ENCODE results near the gene GNA12. TPM values are rescaled to one million over a fixed set of nuclear protein-coding genes. Genes with fewer than 3 reads are reported as not detected.

The GNA12 gene, protein sequence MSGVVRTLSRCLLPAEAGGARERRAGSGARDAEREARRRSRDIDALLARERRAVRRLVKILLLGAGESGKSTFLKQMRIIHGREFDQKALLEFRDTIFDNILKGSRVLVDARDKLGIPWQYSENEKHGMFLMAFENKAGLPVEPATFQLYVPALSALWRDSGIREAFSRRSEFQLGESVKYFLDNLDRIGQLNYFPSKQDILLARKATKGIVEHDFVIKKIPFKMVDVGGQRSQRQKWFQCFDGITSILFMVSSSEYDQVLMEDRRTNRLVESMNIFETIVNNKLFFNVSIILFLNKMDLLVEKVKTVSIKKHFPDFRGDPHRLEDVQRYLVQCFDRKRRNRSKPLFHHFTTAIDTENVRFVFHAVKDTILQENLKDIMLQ
- total RNA-seq, result 48.5 TPM

DNA sequence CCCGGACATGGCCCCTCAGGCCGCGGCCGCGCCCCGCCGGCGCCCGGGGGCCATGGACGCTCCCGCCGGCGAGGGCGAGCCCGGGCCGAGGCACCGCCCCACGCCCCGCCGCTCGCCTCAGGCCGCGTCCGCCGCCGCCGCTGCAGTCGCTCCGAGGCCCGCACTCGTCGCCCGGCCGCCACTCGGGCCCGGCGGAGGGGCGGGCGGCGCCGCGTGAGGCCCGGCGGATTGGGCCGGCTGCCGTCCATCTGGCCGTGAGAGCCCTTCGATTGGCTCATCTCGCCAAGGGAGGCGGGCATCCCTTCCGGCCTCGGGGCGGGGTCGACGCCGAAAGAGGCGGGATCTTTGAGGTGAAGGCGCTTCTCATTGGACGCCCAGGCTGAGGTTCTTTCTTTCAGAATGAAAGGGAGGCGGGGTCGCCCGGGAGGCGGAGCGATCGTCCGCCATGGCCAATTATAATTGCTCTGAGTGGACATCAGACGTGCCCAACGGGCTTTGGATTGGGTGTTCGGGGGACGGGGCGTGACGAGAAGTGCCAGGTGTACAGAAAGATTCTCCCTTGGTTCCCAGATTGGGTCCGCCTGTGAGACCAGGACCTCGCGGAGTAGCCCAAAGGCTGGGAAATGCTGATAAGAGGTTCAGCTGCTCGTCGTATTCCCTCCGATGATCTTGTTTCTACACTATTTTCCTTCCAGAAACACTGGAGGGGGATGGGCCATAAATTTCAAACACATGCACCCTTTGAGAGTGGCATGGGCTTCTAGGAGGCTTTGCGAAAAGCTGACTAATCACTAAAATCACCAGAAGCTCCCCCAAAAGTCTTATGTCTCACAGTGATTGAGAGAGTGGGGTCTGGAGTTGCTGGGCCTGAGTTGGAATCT lies at the start of gene GNA12:
Gene GNA12, minus strand, starts transcription at position 156 of the 881 bp plus-strand sequence. Its CDS starts 147 bp downstream, at position 9.
- peak; percentile 99 for DNase-seq (ENCODE audit: low spot score)

DNA sequence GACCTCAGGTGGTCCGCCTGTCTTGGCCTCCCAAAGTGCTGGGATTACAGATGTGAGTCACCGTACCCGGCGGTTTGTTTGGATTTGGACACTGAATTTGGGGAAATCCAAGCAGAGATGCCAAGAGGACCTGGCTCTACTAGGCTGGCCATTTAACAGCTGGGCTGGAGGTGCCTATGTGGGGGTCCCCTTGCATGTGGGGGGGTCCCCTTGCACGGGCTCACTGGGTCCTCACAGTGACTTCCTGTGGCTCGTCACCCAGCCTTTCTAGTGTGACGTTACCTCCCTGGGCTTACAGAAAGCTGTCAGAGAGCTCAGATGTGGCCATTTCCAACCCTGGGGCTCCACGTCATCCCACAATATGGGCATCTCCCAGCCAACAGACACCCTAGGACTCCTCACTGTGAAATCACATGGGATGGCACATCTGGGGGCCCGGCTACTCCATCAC lies 49.3 kb upstream of the GNA12 start:
- DNase-seq (ENCODE audit: low spot score), result no peak

DNA sequence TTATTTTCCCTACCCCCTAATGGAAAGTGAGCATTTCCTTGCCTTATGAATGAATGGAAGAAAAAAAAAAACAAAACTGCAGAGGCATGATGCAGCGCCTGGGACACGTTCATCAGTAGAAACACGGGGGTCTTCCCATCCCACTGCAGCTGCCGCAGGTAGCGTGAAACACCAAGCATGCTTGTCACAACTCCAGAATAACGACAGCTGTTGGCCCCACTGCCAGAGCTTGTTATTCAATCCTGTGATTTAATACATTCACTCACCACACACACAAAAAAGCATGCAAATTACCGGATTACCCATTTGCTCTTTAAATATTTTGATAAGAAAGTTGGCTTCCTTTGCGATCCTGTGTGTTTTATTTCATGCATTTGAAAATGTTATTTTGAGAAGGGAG lies 48.4 kb upstream of the GNA12 start:
- DNase-seq (ENCODE audit: low spot score), result no peak

DNA sequence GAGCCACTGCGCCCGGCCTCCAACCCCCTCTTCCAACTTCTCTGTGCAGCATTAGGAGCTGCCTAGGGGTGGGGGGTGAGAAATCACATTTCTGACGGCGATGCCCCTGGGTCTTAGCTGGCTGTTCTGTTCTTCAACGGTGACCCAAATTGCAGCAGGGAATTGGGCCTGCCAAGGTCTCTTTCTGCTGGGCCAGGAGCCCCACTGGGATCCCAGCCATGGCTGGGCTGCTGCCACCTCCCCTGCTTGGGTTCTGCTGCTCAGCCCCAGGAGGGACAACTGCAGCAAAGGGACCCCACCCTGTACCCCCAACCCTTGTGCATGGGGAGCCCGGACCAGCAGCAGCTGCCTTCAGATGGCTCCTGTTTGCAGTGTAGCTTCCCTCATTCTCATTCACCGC lies 43.7 kb upstream of the GNA12 start:
- no peak for DNase-seq (ENCODE audit: low spot score)

DNA sequence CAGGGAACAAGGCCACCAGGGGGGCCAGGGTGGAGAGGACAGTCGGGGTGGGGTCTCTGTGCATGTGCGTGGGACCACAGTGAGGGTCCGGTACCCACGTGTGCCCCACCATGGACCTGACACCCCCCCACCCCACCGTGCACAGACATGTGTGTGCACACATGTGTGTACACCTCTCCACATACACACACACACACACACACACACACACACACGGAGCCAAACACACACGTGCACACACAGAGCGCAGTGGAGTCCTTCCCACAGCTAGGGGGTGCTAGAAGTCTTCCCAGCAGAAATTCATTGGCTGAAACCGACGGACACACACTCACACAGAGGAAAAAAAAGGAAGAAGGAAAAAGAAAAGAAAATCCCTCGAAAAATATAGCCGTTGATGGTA lies 42.8 kb upstream of the GNA12 start:
- peak; percentile 76 for DNase-seq (ENCODE audit: low spot score)

DNA sequence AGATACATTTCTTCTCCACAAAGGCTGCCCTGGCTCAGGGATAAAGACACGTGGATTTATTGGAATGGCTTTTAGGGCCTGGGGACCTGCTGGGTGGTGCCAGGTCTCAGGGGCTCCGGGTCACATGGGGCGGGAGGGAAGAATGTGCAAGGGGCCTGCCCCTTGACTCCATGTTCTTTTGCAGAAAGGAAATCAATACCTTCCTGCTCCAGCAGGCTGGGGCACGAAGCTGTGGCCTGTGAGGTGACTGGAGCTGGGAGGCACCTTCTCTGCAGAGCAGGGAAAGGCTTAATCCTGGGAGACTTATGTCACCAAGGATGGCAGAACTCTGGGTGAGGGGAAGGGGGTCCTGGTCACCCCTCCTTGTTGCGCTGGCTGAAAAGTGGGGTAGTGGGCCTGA lies 42.3 kb upstream of the GNA12 start:
- DNase-seq (ENCODE audit: low spot score), result no peak

DNA sequence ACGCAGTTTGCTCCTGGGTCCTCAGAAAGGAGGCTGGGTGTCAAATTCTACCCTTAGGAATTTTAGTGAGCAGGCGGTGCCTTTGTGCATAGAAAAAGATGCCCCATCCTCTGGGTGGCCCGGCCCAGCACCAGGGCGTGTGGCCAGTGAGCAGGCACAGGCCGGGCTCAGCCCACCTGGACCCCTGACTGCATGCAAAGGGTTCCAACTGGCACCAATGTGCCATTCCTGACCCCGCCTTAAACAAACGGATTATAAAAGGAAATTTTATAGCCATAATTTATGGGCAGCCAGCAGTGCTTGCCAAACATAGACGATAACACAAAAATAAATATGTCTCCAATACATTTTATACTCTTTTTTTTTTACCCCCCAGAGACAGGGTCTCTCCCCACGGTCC lies 40.1 kb upstream of the GNA12 start:
- no peak for DNase-seq (ENCODE audit: low spot score)

DNA sequence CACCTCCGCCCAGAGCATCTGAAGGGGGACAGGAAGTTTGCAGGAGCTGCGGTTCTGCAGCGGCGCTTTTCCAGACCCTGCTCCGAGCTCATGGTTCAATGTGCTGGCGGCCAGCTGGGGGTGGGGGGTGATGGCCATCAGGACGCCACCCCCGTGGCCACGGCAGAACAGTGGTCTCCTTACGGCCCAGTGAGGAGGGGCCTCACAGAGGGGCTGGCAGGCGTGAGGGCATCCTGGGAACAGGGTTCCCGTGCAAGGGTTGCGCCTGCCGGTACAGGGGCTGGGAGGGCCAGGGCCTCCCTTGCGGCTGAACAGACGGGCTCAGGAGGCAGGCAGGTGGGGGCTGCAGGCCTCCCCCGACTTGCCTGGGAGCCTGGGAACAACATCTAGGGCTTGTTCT lies 39.0 kb upstream of the GNA12 start:
- DNase-seq (ENCODE audit: low spot score), result no peak

DNA sequence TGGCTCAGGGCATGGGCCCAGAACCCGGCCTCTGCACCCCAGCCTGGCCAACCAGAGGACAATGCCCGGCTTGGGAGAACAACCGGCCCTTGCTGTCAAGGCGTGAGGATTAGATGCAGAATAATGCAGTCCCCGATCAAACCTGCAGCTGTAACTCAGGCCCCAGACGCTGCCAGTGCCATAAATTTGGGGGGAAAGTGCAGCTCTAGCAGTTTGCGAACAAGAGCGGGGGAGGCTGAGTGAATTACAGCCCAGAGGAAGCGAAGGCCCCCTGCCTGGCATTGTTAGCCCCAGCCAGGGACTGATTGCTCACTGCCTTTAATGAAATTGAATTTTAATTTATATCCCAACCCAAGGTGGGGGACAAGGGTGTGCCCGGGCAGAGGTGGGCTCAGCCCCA lies 38.0 kb upstream of the GNA12 start:
- no peak for DNase-seq (ENCODE audit: low spot score)

DNA sequence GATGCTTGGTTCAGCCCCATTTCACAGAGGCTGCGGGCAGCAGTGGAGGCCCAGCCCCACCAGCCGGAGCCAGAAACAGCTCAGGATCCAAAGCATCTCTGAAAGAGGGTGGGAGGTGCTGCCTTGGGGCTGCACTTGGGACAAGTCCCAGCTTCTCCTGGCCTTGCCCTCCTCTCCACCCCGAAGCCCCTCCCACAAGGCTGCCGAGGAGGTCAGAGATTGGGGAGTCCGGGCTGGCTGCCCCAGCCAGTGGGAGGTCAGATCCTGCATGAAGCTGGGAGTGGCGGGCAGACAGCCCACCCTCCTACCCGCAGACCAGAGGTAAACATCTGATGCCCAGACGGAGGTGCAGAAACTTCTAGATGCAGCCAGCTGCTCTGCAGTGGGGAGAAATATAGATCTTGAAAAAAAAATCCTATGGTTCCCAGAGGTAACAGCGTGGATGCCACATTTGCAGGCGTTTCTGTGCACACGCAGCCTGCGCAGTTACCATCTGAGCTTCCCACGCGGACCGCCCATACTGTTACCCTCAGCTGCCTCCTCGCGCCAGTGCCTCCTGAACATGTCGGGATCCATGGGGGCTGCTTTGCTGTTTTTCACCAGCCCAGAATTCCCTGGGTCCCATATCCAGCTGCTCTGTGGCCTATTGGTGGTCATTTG lies 36.9 kb upstream of the GNA12 start:
- no peak for DNase-seq (ENCODE audit: low spot score)

DNA sequence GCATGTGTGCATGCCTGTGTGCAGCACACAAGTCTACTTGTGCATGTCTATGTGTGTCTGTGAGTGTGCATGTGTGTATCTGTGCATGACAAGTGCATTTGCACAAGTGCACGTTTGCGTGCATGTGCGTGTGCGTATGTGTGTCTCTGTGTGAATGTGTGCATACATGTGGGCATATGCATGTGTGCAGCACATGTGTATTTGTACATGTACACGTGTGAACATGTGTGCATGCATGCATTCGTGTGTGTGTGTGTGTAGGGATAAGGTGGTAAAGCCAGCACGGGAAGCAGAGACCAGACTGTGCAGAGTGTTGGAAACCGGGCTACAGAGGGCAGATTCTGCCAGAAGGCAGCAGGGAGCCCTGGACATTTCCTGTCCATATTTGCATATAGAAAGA lies 35.9 kb upstream of the GNA12 start:
- no peak for DNase-seq (ENCODE audit: low spot score)

DNA sequence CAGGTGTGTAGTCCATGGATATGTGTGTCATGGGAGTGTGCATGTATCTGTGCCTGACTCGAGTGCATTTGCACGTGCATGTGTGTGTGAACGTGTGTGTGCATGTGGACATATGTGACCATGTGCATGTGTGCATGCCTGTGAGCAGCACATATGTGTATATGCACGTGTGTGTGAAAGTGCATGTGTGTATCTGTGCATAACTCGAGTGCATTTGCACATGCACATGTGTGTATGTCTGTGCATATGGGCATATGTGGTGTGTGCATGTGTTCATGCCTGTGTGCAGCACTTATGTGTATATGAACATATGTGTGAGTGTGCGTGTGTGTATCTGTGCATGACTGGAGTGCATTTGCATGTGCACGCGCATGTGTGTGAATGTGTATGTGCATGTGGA lies 35.2 kb upstream of the GNA12 start:
- DNase-seq (ENCODE audit: low spot score), result no peak

DNA sequence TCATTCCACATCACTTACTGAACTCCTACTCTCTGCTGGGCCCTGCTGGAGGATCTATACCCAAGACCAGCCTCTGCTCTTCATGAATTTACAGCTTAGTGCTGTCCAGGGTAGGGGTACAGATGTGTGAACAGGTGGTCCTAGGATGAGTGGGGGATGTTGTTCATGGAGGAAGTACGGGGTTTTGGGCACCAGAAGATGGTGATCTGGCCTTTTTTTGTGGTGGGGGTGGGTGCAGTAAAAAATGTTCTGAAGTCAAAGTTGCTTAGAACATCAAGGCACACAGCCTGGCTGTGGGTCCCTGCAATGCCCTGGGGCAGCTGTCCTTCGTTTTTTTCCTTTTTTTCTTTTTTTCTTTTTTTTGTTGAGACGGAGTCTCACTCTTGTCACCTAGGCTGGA lies 34.2 kb upstream of the GNA12 start:
- no peak for DNase-seq (ENCODE audit: low spot score)

DNA sequence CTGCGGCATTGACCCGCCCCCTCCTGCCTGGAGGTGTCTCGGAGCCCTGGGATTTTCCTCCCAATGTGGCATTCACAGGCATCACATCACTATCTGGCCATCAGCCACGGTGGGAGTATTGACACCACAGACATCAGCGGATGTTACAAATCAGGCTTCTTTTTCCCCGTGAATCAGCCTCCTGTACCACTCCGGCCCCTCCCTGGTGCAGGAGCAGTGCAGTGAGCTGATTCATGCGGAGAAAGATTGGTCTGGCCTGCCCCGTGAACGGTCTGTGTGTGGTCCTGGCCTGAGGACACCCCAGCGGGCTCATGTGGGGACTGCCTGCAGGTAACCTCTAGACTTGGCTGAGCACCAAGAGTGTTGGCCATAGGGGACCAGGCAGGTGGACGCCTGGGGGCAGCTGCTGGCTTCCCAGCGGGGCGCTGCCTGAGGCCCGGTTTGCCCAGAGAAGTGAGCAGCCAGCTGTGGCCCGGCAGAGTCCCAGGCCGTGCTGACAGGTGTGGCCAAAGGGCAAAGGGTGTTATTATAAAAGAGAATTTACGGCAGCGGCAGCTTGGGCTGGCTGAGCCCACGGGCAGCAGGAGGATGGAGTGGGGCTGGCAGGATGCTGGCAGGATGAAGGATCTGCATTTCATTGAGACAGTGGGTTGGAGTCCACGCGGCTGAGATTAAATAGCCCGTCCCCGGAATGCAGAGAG lies 32.1 kb upstream of the GNA12 start:
- DNase-seq (ENCODE audit: low spot score), result no peak

DNA sequence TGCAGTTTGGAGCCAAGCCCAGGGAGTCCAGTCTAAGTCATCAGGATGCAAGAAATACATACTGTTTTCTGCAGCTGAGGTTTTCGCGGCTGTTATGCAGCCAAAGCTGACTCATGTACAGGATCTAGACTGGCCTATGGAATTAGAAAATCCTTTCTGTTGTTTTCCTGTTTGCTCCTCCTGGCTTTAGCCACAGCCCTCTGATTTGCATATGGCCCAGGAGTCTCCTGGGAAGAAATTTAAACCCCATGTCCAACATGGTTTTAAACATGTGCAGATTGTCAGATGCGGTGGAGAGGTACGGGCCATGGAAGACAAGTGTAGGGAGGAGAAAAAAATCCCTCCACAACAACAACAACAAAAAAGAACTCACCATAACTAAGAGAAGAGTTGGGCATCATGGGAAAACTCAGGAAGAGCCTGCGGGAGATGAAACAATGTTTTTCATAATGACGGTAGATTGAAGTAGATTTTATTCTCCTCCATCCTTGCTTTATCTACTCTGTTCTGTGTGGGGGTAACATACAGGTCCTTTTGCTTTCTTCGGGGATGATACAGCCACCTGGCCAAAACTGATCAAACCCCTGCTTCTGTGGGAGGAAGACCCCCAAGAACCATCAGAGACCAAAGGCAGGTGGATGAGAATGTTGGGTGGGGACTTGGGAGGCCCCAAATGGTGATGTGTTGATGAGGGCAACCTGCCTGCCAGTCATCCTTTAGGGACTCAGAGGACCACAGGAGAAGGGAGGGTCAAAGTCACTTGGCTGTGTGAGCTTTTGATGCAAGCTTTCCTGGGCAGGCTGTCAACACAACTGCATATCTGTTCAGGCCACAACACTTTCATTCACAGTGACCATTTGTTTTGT lies 29.8 kb upstream of the GNA12 start:
- no peak for DNase-seq (ENCODE audit: low spot score)

DNA sequence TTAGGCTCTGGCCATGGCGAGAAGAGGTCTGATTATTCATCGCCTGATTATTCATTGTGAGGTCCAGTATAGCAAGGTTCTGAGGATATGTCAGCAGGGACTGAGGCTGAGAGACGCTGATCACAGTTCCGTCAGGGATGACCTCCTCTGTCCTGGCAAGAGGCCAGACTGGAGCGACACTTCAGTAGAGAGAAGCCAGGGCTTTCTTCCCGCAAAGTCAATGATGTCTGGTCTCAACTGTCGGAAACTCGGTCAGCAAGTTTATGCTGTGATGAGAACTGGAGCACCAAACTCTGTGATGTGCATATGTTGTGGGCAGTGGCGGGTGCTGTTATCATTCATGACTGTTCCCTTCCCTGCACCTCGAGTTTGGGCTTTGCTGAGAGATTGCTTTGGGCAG lies 29.0 kb upstream of the GNA12 start:
- no peak for DNase-seq (ENCODE audit: low spot score)

DNA sequence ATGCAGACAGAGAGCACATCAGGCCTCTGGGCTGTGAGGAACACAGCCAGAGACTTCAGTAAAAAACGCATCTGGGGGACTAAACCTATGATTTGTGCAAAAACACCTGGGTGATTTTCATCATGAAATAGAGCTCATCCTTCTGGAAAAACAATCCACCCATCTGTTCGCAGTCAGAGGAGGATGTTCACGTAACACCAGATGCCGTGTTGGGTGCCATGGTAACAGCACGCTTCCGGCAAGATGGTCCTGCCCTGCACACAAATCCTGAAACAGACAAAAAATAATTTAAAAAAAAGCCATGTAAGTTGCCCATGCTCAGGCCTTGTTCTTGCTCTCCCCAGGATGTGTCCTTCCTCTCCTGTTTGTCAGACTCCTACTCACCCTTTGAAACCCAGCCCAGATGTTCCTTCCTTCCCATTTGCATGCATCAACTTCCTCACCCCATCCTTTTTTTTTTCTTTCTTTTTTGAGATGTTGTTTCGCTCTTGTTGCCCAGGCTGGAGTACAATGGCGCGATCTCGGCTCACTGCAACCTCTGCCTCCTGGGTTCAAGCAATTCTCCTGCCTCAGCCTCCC lies 28.3 kb upstream of the GNA12 start:
- no peak for DNase-seq (ENCODE audit: low spot score)

DNA sequence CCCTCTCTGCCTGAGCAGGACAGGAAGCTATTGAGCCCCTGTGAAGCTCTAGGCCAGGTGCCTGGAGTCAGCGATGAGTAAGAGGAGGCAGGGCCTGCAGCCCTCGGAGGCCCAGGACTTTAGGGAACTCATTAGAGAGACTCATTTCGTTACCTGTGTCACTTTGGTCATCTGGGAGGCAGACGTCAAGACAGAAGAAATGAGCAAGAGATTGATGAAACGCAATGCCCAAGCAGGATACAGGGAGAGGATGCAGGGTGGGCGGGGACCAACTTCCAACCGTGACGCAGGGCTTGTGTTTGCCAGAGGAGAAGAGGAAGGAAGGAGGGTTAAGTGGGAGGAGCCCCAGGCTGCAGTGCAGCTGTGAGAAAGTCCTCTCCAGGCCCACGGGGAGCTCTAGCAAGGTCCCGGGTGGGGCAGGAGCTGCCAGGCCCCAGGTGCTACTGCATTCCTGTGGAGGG lies 26.4 kb upstream of the GNA12 start:
- DNase-seq (ENCODE audit: low spot score), result peak; percentile 64

DNA sequence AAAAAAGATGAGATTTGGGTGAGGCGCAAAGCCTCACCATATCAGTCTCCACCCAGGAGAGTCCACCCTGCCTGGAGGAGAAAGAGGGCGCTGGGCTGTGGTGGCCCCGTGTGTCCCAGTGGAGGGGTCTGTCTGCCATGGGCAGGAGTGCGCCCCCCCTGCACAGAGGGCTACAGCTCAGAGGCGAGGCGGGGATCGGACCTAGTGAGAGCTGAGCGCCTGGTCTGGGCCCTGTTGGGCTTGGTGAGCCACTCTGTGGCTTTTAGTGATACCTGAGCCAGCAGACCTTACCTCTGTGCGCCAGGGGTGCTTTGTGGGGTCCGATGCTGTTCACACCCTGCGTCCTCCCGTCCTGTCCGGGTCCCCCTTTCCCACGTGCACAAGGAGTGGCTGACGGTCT lies 25.9 kb upstream of the GNA12 start:
- DNase-seq (ENCODE audit: low spot score), result no peak

DNA sequence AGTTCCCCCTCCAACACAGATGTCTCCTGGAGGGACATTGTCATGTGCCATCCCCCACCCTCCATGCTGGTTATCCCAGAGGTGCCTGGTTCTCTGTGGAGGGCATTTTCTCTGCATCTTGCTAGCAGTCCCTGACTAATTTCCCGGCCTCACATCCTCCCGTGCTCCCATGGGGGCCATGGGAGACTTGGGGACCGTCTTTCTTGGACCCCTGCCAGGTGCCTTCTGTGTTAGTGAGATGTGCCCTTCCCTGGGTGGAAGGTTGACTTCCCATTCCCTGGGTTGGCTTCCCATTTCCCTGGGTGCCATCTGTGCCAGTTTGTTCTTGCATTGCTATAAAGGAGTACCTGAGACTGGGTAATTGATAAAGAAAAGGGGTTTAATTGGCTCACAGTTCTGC lies 22.5 kb upstream of the GNA12 start:
- no peak for DNase-seq (ENCODE audit: low spot score)
